MM.1S (cell line): ENCODE results near the gene ADTRP.

Experiments used
- DNase-seq: peaks from one replicate; pipeline ENCODE4 v3.0.0-alpha.2; 2015
- H2AFZ ChIP-seq: fragments of 300-600 bp; sonication (generic); 2 replicates; pipeline ENCODE4 v1.6.0; 2016; ENCODE audit warnings: antibody characterized with exemption, low read length
- H3F3A ChIP-seq: fragments of 300-600 bp; sonication (generic); 2 replicates; pipeline ENCODE4 v1.6.1; 2016; ENCODE audit warnings: mild to moderate bottlenecking, antibody characterized with exemption, low read length, moderate library complexity, mixed read lengths; ENCODE audit not compliant: insufficient read depth
- H3K27ac ChIP-seq: fragments of 300-600 bp; sonication (generic); 2 replicates; pipeline ENCODE4 v1.5.1; 2016; ENCODE audit warnings: mild to moderate bottlenecking, low read length
- H3K27me3 ChIP-seq: fragments of 300-600 bp; sonication (generic); replicated peaks from 2 replicates; pipeline ENCODE4 v1.6.0; 2016; ENCODE audit warnings: low read length; ENCODE audit not compliant: insufficient read depth
- H3K36me3 ChIP-seq: fragments of 300-600 bp; sonication (generic); replicated peaks from 2 replicates; pipeline ENCODE4 v1.6.1; 2016; ENCODE audit warnings: mild to moderate bottlenecking, low read length, mixed read lengths; ENCODE audit not compliant: insufficient read depth
- H3K4me1 ChIP-seq: fragments of 300-600 bp; sonication (generic); 2 replicates; pipeline ENCODE4 v1.6.1; 2016; ENCODE audit warnings: low read length, mixed read lengths
- H3K4me2 ChIP-seq: fragments of 300-600 bp; sonication (generic); 2 replicates; pipeline ENCODE4 v1.6.0; 2016; ENCODE audit warnings: low read depth, low read length
- H3K4me3 ChIP-seq: fragments of 300-600 bp; sonication (generic); 2 replicates; pipeline ENCODE4 v1.5.1; 2016; ENCODE audit warnings: low read length, mixed read lengths
- H3K79me2 ChIP-seq: fragments of 300-600 bp; sonication (generic); 2 replicates; pipeline ENCODE4 v1.6.1; 2016; ENCODE audit warnings: mixed run types, low read length, mixed read lengths
- H3K9ac ChIP-seq: fragments of 300-600 bp; sonication (generic); 2 replicates; pipeline ENCODE4 v1.6.1; 2016; ENCODE audit warnings: low read length, mixed read lengths
- H3K9me2 ChIP-seq: fragments of 300-600 bp; sonication (generic); replicated peaks from 2 replicates; pipeline ENCODE4 v1.6.1; 2016; ENCODE audit warnings: mild to moderate bottlenecking, low read length, mixed read lengths; ENCODE audit not compliant: insufficient read depth
- H3K9me3 ChIP-seq: fragments of 300-600 bp; sonication (generic); replicated peaks from 2 replicates; pipeline ENCODE4 v1.6.1; 2016; ENCODE audit warnings: mild to moderate bottlenecking, low read length, mixed read lengths; ENCODE audit not compliant: insufficient read depth
- H4K20me1 ChIP-seq: fragments of 300-600 bp; sonication (generic); 2 replicates; pipeline ENCODE4 v1.6.1; 2016; ENCODE audit warnings: mild to moderate bottlenecking, low read length, moderate library complexity, mixed read lengths; ENCODE audit not compliant: insufficient read depth
- CTCF ChIP-seq: fragments of 300-600 bp; sonication (generic); IDR thresholded peaks from 2 replicates; pipeline ENCODE4 v1.5.1; 2016; ENCODE audit warnings: antibody characterized with exemption, low read length, mixed read lengths
- EZH2 ChIP-seq: fragments of 300-600 bp; sonication (generic); optimal IDR thresholded peaks from 2 replicates; pipeline ENCODE3; 2017; ENCODE audit warnings: low read depth, mild to moderate bottlenecking, antibody characterized with exemption, low read length, mixed read lengths
- EZH2phosphoT487 ChIP-seq: fragments of 300-600 bp; sonication (generic); IDR thresholded peaks from 2 replicates; pipeline ENCODE4 v1.6.1; 2018; ENCODE audit warnings: antibody characterized with exemption, low read length

The ADTRP gene

GRCh38 chr6:11738234-11738633 is 40.4 kb downstream of the ADTRP start:
- no peak for DNase-seq
- no peaks in the 10 kb centered on the region for H3K9me2 ChIP-seq
- no peak overlapping the region for H3K27ac ChIP-seq
- no peak overlapping the region for H2AFZ ChIP-seq
- no peak overlapping the region for H3K4me2 ChIP-seq
- H3K79me2 ChIP-seq, result no peaks in the 10 kb centered on the region
- no peaks in the 10 kb centered on the region for H3K36me3 ChIP-seq
- no peaks in the 10 kb centered on the region for H3F3A ChIP-seq
- no peaks in the 10 kb centered on the region for H4K20me1 ChIP-seq
- TF ChIP-seq EZH2phosphoT487 (no peak), EZH2 (no peak), CTCF (no peak)
- no peak overlapping the region for H3K9ac ChIP-seq
- H3K4me3 ChIP-seq, result no peak overlapping the region
- no peaks in the 10 kb centered on the region for H3K27me3 ChIP-seq
- H3K4me1 ChIP-seq, result peaks cover 12% of the 10 kb centered on the region; the same call in 1 of the 2 replicates
- H3K9me3 ChIP-seq, result no peaks in the 10 kb centered on the region

- Histone ChIP-seq H3K9me3 (no peaks in the 10 kb centered on the region), H3K36me3 (no peaks in the 10 kb centered on the region), H3K9ac (no peak overlapping the region), H4K20me1 (no peaks in the 10 kb centered on the region), H3K79me2 (no peaks in the 10 kb centered on the region), H3K27me3 (no peaks in the 10 kb centered on the region), H3K9me2 (no peaks in the 10 kb centered on the region), H3F3A (peaks cover 10% of the 10 kb centered on the region; the same call in 1 of the 2 replicates), H2AFZ (no peak overlapping the region), H3K4me1 (peaks cover 25% of the 10 kb centered on the region), H3K4me2 (no peak overlapping the region), H3K27ac (no peak overlapping the region), H3K4me3 (no peak overlapping the region)
- TF ChIP-seq CTCF (no peak), EZH2 (no peak), EZH2phosphoT487 (no peak)
- DNase-seq, result no peak
These were observed 42.0 kb downstream of the ADTRP start for GRCh38 chr6:11736601-11737000.

- TF ChIP-seq EZH2phosphoT487 (no peak), EZH2 (no peak), CTCF (no peak)
- H3K9ac ChIP-seq, result no peak overlapping the region; the same call in 1 of the 2 replicates
- no peak for DNase-seq
- peaks cover 41% of the 10 kb centered on the region for H3K4me1 ChIP-seq
- no peak overlapping the region for H3K4me2 ChIP-seq
- H3K4me3 ChIP-seq, result no peak overlapping the region
- H3K36me3 ChIP-seq, result no peaks in the 10 kb centered on the region
- H3K9me3 ChIP-seq, result no peaks in the 10 kb centered on the region
- no peaks in the 10 kb centered on the region for H3K9me2 ChIP-seq
- H3K27me3 ChIP-seq, result no peaks in the 10 kb centered on the region
- H4K20me1 ChIP-seq, result no peaks in the 10 kb centered on the region
- no peak overlapping the region for H2AFZ ChIP-seq
- H3K27ac ChIP-seq, result peak overlapping the region; percentile 58; the same call in 1 of the 2 replicates
- no peaks in the 10 kb centered on the region for H3K79me2 ChIP-seq
- peaks cover 25% of the 10 kb centered on the region for H3F3A ChIP-seq
These were observed 43.6 kb downstream of the ADTRP start for GRCh38 chr6:11734861-11735613.
